GM19043 (cell line): ENCODE measurements around the gene COL6A2.

ENCODE experiments used
- ATAC-seq: cut with Tn5 transposase; IDR thresholded peaks from one replicate; pipeline ENCODE4 v1.9.1; 2021; ENCODE audit warnings: low read depth; ENCODE audit not compliant: unreplicated experiment

Gene COL6A2

DNA sequence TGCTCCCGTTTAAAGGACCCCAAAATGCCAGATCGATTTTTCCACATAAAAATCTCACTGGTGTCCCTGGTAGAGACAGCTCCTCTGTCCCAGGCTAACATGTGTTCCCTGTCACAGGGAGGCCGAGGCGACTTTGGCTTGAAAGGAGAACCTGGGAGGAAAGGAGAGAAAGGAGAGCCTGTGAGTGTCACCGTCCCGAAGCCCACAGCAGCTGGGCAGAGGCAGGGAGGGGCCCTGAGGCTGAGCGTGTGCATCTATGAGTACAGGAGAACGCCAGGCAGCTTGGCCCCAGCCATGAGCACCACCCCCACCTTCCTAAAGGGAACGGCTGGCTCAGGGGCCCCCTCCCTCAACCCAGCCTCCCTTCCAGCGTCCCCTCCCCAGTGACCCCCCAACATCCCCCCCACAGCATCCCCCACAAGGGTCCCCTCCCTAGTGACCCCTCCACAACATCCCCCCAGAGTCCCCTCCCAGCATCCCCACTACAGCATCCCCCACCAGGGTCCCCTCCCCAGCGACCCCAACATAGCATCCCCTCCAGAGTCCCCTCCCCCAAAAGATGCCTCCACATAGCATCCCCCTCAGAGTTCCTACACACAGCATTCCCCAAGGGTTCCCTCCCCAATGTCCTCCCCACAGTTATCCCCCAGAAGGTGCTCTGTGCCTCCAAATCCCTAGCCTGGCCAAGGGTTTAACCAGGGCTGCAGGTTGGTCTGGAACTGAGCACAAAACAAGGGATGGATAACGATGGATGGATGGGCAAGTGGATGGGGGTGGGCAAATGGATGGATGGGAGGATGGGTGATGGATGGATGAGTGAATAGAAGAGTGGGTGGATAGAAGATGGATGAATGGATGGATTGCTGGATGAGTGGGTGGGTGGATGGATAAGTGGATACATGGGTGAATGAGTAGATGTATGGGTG lies 25.1 kb downstream of the COL6A2 start:
- ATAC-seq = no peak

DNA sequence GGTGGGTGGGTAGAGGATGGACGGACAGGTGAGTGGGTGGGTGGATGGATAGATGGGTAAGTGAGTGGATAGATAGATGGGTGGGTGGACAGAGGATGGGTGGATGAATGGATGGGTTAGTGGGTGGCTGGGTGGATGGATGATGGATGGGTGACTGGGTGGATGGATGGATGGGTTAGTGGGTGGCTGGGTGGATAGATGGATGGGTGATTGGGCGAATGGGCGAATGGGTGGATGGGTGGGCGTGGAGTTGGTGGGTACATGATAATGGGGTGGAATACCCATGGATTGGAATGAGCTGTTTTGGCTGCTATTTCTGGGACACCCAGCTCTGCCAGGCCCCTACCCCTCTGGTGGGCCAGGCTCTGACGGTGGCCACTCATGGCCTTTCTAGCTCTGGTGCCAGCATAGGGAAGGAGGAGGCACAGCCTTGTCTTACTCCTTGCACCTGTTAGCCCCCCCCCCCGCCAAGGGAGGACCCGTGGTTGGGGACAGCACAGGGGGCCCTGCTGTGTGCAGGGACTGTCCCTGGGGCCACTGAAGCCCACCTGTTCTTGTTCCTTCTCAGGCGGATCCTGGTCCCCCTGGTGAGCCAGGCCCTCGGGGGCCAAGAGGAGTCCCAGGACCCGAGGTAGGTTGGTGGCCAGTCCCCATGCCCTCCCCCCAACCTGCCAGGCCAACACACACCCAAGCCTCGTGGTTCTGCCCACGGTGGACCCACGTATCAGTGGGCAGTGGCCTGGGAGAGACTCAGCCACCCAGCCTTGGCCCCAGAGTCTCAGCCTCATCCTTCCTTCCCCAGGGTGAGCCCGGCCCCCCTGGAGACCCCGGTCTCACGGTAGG lies 26.4 kb downstream of the COL6A2 start:
- ATAC-seq = no peak

DNA sequence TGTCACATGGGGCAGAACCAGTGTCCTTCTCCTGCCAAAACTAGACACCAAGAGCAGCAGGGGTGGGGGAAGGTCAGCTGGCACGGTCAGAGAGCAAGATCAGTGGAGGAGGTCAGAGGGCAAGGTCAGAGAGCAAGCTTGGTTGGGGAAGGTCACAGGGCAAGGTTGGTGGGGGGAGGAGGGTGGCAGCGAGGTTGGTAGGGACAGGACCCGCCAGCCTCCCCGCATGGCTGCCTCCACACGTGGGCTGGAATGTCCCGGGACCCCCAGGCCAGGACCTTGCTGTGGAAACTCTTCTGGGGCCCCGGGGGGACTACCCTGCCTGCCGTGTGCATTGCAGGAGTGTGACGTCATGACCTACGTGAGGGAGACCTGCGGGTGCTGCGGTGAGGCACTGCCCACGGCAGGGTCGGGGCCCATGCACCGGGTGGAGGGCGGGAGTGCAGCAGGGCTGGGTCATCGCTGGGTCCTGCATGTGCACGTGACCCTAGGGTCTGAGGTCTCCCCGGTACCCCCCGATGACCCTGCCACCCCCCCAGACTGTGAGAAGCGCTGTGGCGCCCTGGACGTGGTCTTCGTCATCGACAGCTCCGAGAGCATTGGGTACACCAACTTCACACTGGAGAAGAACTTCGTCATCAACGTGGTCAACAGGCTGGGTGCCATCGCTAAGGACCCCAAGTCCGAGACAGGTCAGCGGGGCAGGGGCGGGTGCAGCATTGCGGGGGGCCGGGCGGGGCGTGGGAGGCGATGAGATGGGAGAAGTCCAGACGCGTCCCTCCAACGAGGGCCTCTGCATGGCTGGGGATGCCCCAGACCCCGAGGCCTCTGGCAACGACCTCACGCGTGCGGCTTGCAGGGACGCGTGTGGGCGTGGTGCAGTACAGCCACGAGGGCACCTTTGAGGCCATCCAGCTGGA lies 27.3 kb downstream of the COL6A2 start:
- no peak for ATAC-seq

DNA sequence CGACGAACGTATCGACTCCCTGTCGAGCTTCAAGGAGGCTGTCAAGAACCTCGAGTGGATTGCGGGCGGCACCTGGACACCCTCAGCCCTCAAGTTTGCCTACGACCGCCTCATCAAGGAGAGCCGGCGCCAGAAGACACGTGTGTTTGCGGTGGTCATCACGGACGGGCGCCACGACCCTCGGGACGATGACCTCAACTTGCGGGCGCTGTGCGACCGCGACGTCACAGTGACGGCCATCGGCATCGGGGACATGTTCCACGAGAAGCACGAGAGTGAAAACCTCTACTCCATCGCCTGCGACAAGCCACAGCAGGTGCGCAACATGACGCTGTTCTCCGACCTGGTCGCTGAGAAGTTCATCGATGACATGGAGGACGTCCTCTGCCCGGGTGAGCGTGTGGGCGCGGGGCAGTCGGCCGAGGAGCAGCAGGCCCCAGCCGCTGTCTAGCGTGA lies 28.0 kb downstream of the COL6A2 start:
- no peak for ATAC-seq

DNA sequence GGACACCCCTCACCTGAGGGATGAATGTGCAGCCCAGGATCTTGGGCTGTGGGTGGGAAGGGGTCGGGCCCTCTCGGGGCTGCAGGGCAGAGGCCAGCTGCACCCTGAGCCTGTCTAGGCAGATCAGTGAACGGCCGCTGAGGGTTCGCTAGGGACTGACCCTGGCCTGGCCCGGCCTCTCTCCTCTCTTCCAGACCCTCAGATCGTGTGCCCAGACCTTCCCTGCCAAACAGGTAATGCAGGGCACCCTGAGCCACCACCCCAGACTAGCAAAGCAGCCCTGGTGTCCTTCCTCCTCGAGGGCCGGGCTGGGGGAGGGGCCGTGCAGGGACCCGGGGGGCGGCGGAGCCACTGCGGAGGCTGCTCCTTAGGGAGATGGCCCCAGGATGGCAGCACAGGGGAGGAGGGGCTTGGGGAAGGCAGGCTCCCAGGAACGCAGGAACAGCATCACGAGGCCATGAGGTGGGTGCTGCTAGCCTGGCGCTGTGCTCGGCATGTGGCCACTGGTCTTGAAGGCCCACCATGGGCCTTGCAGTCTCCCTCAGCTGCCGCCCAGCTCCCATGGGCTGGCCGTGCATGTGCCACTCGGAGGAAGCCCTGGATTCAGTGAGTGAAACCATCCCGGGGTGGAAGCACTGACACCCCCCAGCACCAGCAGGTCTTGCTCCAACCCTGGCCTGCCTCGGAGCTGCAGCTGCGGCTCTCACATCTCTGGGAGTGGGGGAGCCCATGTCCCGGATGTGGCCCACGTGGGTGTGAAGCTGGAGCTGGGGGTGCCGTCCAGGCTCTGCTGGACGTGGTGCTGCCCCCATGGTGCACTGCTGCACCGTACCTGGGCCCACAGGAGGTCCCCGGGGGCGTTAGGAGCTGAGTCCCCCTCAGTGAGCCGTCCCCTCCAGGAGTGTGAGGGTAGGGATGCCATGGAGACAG lies 28.7 kb downstream of the COL6A2 start:
- no peak for ATAC-seq

DNA sequence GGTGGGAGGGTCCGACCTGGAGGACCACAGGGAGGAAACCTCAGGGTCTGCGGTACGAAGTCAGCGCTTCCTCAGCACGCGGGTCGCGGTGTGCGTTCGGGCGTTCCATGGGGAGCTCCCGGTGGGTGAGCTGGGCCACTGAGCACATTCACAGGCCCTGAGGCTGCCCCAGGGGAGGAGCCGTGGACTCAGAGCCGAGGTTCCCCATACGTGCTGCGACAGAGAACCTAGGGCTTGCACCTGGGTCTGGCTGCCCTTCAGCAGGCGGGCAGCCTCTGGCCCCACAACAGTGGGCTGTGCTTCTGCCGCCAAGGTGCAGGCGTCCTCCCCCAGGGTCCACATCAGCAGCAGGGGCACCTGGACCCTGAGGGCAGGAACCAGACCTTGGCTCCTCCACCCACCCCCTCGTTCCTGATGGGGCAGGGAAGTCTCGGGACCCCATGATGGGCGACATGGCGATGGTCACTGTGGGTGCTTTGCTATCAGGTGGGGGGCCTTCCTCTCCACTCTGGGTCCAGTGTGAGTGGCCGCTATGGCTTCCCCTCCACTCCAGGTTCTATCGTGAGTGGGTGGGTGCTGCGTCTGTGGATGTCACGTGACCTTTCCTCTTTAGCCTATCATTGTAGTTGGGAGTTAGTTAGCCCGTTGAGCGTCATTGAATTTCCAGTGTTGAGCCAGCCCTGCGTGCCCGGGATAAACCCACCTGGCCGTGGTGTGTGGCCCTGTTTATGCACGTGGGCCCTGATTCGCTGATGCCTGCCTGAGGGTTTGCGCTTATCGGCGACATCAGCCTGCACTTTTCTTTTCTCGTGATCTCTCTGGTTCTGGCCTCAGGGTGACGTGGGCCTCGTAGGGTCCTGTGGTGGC lies 29.6 kb downstream of the COL6A2 start:
- no peak for ATAC-seq

DNA sequence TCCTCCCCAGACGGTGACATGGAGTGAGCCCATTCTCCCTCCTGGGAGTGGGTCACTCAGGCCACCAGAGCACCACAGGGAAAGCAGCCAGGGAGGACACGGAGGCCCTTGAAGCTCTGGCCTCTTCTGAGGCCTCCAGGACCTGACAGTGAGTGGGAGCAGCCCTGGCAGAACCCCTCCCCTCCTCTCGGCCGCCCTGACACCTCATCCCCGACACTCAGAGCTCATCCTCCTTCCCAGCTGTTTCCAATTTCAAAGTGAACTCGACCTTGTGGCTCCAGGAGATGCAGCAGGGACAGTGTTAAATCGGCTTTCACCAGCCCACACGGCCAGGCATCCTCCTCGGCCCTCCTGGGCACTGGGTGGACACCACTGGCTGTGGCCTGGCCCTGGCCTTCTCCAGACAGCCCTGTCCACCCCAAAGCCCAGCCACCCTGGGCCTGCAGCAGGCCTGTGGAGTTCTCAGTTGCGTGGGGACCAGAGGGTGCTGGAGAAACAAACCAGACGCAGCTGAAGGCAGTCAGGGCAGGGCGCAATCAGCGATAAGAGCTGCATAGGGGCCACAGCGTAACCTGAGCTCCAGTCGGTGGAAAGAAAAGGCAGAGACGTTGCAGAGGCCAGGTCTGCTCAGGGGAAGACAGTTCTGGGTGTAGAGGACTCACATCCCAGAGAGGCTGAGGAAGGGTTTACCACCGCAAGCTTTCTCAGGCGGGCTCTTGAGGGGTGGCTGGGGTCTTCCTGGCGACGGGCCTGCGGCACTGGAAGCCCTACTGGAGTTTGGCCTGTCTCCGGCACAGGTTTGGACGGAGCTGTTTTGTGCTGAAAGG lies 30.4 kb downstream of the COL6A2 start:
- no peak for ATAC-seq

DNA sequence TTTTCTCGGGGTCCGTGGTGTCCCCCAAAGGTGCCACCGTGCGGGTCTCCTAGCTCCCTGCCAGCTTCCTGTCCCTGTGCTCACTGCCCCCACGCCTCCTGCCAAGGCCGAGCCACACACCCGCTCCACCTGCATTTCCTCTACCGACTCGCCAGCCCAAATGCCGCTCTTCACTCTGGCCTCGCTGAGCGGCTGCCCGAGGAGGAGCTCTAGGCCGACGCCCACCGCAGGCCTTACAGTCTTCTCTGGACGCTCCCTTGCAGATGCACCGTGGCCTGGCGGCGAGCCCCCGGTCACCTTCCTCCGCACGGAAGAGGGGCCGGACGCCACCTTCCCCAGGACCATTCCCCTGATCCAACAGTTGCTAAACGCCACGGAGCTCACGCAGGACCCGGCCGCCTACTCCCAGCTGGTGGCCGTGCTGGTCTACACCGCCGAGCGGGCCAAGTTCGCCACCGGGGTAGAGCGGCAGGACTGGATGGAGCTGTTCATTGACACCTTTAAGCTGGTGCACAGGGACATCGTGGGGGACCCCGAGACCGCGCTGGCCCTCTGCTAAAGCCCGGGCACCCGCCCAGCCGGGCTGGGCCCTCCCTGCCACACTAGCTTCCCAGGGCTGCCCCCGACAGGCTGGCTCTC lies 31.1 kb downstream of the COL6A2 start:
- no peak for ATAC-seq

DNA sequence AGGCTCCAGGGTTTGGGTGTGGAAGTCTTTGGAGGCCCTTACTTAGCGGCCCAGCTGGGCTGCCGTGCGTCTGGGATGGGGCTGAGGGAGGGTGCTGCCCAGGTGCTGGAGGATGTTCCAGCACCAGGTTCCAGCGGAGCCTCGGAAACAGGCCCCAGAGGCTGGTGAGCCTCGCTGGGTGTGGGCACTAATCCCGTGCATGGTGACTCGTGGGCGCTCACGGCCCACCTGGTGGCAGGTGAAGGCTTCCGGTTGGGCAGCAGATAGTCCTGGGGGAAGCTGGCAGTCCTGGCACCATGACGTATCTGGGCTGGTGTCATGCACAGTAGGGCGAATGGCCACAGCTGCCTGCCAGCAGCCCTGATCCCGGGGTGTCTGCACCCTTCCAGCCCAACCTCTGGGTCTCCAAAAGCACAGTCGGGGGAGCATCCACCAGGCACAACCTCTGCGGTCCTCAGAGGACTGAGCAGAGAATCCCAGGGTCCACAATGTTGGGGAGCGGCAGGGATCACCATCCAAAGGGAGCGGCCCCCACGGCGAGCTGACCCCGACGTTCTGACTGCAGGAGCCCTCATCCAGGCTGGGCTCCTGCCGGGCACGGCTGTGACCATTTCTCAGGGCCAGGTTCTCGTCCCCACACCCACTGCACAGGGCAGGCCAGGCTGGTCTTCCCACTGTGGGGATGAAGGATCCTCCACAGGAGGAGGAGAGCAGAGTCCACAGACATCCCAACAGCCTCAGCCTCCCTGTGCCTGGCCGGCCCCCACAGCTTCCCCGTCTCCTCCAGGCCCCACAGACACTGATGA lies 32.1 kb downstream of the COL6A2 start:
- ATAC-seq = no peak

DNA sequence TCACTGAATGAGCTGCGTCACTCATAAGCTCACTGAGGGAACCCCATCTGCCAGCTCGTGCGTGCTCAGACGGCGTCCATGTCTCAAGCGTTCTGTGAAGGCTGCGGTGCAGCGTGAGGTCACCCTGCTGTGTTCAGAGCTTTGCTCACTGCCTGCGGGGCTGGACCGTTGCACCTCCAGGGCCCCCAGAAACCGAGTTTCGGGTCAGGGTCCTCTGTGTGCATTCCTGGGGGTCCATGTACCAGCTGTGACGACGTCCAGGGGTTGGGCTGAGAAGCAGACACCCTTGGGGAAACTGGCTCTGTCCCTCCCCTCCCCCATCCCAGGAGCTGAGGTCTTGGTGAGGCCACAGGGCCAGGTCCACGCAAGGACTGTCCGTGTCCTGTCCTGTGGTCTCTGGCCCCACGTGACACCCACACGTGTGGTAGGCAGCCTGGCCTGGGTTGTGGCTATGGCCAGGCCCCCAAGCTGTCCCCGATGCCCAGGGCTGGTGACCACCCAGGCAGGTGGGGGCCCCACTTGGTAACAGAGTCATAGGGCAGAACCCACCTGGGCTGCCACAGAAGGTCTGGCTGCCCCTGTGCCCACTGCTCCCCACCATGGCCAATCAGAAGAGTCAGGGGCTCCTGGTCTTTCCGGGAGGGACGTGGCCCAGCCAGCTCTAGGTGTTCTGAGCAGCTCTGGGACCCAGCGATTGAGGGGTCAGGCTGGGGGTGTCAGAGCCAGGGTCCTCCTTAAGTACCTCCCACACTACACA lies 33.1 kb downstream of the COL6A2 start:
- no peak for ATAC-seq

DNA sequence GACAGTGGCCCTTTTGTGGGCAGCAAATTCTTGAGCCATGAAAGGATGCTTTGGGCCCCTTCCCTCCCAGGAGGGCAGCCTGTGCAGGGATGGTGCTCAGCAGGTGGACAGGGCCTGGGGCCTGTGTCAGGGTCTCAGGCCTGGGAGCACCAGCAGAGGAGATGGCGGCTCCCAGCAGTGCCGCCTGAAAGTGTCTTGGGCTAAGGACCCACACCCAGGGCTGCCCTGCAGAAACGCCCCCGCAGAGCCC lies 33.6 kb downstream of the COL6A2 start:
- ATAC-seq = no peak

DNA sequence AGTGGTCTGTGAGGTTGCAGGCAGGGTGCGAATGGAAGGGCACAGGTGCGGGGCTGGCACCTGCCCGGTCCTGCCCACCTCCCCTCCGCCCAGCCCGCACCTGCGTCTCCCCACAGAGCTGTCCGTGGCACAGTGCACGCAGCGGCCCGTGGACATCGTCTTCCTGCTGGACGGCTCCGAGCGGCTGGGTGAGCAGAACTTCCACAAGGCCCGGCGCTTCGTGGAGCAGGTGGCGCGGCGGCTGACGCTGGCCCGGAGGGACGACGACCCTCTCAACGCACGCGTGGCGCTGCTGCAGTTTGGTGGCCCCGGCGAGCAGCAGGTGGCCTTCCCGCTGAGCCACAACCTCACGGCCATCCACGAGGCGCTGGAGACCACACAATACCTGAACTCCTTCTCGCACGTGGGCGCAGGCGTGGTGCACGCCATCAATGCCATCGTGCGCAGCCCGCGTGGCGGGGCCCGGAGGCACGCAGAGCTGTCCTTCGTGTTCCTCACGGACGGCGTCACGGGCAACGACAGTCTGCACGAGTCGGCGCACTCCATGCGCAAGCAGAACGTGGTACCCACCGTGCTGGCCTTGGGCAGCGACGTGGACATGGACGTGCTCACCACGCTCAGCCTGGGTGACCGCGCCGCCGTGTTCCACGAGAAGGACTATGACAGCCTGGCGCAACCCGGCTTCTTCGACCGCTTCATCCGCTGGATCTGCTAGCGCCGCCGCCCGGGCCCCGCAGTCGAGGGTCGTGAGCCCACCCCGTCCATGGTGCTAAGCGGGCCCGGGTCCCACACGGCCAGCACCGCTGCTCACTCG lies 34.1 kb downstream of the COL6A2 start:
- no peak for ATAC-seq

DNA sequence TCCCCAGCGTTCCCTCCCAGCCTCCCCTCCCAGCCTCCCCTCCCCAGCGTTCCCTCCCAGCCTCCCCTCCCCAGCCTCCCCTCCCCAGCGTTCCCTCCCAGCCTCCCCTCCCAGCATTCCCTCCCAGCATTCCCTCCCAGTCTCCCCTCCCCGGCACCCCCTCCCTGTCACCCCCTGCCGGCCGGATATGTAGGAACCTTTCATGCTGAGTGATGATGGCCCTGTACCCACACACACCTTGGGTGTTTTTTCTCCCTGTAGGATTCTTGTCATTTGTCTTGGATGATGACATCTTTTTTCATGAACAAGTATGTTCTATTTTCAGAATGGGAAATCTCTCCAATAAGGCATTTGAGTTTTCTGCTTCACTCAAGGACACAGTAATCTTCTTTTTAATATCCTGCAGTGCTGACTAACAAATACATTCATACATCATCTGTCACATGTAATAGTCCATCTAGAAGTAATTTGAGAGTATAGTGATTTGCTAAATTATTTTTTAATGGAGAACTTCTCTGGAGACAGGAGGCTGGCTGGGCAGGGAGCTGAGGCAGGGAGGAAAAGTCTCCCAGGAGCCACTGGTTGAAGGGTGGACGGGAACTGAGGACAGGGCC lies 38.0 kb downstream of the COL6A2 start:
- no peak for ATAC-seq

DNA sequence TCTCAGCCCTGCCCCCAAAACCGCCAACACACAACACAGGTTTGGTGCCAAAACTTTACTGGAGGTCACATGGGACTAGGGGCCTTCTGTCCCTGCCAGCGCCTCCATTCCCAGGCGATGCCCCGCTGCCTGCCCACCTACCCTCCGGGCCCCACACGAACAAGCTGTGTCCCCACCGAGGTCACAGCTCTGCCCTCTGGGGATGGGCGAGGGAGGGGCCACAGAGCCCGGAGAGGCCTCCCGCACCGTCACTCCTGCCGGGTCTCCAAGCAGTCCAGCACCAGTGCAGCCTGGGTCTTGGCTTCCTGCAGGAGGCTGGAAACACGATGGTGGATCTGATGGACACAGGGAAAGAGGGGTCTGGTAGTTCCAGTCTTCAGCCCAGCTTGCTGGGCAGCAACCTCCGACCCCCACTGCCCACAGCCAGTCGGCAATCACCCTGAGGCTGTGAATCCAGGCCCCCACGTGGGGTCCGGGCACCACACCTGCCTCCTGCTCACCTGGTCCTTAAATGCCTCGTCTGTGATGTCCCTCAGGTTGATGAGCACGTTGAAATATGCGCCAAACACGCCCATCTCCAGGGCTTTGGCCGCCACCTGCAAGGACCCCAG lies 38.9 kb downstream of the COL6A2 start:
- no peak for ATAC-seq
